ENCODE data around the gene SOST. TPM values are rescaled to one million over a fixed set of nuclear protein-coding genes. Genes with fewer than 3 reads are reported as not detected.

Gene SOST
- total RNA-seq, 1 donor from 2014 or later: not detected

- DNase-seq: no peak
Observed at GRCh38 chr17:43774304-43775250, 16.0 kb upstream of the SOST start.

DNA sequence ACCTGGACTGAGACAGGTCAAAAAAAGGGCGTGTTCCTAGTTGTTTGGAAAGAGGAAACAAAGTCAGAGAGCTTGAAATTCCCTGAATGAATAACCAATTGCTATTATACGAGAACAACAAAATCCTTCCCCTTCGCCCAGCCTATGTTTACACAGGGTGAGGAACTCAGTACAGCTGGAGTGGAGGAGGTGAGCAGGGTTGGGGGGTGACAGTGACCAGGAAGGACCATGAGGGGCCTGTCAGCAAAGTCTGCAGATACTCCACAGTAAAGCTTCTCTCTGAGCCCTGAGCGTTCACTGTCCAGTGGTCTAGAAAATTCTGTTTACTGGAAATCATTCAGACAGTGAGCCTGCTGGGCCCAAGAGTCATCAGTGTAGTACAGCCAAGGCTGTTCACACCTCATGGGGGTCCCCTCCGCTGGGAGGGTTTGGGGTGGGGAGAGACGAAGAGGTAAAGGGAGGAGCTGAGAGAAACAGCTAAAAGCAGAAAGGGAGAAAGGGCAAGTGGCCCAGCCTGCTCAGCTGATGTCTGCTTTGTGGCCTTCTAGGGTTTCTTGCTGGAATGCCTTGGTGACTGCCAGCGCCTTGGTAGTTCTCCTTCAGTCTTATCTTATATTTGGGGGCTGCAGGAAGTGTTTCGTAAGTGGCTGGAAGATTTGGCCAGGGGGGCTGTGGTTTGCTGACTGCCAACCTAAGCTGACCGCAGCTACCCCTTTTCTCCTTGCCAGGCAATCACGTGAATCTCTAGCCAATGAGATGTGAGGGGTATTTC, 14.5 kb upstream of the SOST start:
- no peak for DNase-seq

- no peak for DNase-seq
Observed at GRCh38 chr17:43771463-43771862, 12.9 kb upstream of the SOST start.

DNA sequence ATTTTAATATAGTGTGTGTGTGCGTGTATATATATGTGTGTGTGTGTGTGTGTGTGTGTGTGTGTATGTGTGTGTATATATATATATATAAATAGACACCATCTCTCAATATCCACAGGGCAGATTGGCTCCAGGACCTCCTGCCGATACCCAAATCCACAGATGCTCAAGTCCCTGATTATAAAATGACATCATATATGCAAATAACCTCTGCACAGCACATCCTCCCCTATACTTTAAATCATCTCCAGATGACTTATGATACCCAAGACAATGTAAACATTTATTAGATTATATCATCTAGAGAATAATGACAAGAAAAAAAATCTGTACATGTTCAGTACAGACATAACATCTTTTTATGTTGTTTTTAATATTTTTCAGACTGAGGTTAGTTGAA, 12.4 kb upstream of the SOST start:
- DNase-seq: no peak

GRCh38 chr17:43769859-43770258, 11.3 kb upstream of the SOST start:
- no peak for DNase-seq

GRCh38 chr17:43769426-43769825, 10.8 kb upstream of the SOST start:
- no peak for DNase-seq

GRCh38 chr17:43768943-43769342, 10.4 kb upstream of the SOST start:
- no peak for DNase-seq

DNA sequence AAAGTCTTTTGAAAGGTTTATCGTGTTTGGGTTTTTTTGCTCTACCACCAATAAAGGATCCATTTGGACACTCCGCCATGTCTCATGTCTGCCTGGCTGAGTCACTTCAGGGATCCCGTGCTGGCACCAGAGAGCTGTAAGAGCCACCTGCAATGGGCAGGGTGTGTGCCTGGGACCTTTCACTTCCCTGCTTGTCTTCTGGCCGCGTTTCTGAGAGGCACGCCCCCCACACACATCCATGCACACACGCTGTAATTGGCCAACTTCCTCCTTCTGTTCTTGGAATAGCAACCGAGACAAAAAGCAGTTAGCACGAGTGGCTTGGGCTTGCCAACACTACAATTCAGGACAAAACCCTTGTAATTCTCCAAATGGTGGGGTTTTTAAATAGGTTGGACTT, 9.8 kb upstream of the SOST start:
- DNase-seq: no peak

DNA sequence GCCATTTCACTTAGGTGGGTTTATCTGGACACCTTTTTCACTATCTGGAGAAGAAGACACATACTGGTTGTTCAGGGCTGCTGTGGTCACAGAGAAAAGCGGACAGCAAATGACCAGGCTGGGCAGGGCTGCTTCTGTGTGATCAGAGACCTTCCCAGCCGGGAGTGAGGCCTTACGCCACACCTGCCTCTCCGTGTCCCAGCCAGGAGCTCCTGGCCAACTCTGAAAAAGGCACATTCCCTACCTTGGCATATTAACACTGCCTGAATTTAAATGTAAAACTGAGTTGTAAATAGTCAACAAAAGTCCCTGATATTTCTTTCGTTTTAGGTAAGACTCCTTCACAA, 9.1 kb upstream of the SOST start:
- DNase-seq: no peak

- no peak for DNase-seq
Observed at GRCh38 chr17:43767053-43767712, 8.6 kb upstream of the SOST start.

- peak; percentile 69 for DNase-seq
Observed at GRCh38 chr17:43766413-43767052, 7.9 kb upstream of the SOST start.

- peak; percentile 96 for DNase-seq
Observed at GRCh38 chr17:43760254-43760852, 1.8 kb upstream of the SOST start.

DNA sequence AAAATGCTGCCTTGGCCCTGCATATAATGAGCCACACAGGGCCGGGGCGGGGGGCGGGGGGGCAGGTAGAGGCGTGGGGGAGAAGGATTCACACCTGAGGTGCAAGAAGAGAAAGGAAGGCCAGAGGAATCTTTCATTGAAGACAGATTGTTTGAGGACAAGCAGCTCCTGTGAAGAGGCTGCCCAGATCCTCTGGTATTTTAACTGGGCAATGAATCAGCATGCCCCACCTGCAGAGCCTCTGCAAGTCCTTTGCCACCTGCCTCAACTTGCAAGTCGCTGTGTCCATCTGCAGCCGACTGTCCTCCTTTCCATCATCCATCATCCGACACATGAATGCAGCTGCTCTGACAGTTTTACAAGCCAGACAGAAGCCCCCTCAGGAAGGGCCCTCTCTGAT, 1.2 kb upstream of the SOST start:
- DNase-seq: no peak

DNA sequence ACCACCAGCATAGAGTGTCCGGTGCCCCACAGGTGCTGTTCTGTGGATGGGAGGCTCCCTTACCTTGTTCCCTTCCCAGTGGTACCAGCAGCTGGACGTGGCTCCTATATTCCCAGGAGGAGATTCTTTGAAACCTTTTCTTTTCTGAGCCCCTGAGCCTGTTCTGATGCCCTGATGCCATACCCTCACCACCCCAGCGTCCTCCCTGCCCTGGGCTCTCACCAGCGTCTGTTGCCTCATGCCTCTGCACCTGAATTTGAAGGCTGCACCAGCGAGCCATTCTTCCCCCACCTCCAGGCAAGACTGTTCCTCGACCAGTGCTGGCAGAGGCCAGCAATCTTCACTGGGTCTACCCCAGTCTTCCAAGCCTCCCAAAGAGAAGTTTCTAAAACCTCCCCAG, 505 bp downstream of the SOST start:
- DNase-seq: no peak

DNA sequence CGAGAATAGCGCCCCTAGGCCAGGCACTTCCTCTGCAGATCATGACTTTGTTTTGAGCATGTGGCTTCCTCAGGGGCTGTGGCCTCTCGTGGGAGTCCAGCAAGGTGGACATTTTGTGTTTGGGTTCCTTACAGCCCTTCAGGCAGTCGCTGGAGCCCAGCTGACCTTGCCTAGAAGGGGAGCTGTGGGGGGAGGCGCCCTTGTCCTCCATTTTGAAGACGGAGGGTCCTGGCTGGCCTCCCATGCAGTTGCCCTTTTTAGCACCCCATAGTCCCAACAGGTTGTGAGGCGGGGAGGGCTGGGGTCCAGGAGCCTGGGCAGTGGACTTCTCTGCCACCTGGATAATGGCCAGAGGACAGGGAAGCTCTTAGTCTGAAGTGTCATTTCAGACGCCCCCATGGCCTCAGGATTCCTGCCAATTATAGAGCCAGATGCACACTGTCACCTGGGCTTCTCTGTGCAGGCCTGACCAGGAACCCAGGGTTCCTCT, 1.4 kb downstream of the SOST start:
- DNase-seq: no peak

GRCh38 chr17:43756201-43756600, 2.4 kb downstream of the SOST start:
- no peak for DNase-seq

DNA sequence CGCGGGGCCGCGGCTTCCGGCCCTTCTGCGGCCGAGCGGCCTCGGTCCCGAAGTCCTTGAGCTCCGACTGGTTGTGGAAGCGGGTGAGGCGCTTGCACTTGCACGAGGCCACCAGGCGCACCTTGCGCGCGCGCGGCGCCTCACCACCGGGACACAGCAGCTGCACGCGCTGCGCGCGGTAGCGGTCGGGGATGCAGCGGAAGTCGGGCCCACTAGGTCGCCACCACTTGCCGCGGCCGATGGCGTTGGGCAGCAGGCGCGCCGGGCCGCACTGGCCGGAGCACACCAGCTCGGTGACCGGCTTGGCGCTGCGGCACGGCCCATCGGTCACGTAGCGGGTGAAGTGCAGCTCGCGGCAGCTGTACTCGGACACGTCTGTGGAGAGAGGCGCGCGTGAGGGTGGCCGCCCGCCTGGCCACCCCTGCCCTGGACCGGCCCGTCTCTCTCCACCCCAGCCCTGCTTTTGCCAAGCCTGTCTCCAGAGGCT, 3.2 kb downstream of the SOST start:
- no peak for DNase-seq

DNA sequence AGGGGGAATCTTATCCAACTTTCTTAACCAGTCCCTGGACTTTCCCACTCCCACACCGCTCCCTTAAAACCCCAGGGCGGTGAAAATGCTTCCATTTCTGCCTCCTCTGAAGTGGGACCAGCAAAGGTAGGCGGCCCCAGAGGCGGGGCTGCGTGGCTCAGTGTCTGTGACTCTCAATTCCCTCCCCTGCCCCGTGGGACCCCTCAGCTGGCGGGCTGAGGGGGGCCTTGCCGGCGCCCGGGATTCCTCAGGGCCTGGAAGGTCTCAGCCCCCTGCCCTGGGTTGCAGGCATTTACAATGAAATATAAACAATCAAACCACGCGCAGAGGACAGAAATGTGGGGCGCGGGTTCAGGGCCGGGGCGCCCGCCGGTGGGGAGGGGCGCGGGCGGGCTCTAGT, 3.6 kb downstream of the SOST start:
- no peak for DNase-seq

- DNase-seq: no peak
Observed at GRCh38 chr17:43753493-43754129, 5.0 kb downstream of the SOST start.

GRCh38 chr17:43750153-43750552, 8.4 kb downstream of the SOST start:
- no peak for DNase-seq

GRCh38 chr17:43745541-43745940, 13.1 kb downstream of the SOST start:
- DNase-seq: no peak

All from tongue (tissue), 2 donors.